DND-41 (cell line): ENCODE data around the gene BRMS1.

ENCODE experiments used
- ATAC-seq: fragments of 200-7000 bp; cut with Tn5 transposase; 3 replicates; pipeline ENCODE4 v1.9.1; 2021; ENCODE audit warnings: low read depth; ENCODE audit not compliant: insufficient read depth
- DNase-seq: peaks from one replicate; pipeline ENCODE4 v3.0.0-alpha.2; 2020
- H2AFZ ChIP-seq: 2 replicates; pipeline ENCODE4 v1.6.0; 2012; ENCODE audit warnings: low read depth, low read length
- H3K27ac ChIP-seq: 2 replicates; pipeline ENCODE4 v1.5.1; 2012; ENCODE audit warnings: low read length, inconsistent platforms
- H3K27me3 ChIP-seq: fragments of 200-600 bp; sonication (generic); 2 replicates; pipeline ENCODE4 v1.6.0; 2012; ENCODE audit warnings: low read length, mild to moderate bottlenecking, inconsistent platforms; ENCODE audit not compliant: insufficient read depth, poor library complexity
- H3K36me3 ChIP-seq: 2 replicates; pipeline ENCODE4 v1.5.1; 2012; ENCODE audit warnings: low read length, inconsistent platforms; ENCODE audit not compliant: insufficient read depth
- H3K4me1 ChIP-seq: 2 replicates; pipeline ENCODE4 v1.5.1; 2012; ENCODE audit warnings: mild to moderate bottlenecking, low read length; ENCODE audit not compliant: insufficient read depth
- H3K4me2 ChIP-seq: 2 replicates; pipeline ENCODE4 v1.6.0; 2012; ENCODE audit warnings: mild to moderate bottlenecking, moderate library complexity, low read length, inconsistent platforms; ENCODE audit not compliant: insufficient read depth
- H3K4me3 ChIP-seq, 2 experiments: fragments of 200-600 bp in 1 of 2; shearing (Covaris generic) in 1 of 2; 2 replicates each; pipeline ENCODE4 v1.5.1; 2012 to 2016; ENCODE audit warnings: inconsistent platforms in 2 of 2, low read length in 2 of 2, mild to moderate bottlenecking in 2 of 2, low read depth in 1 of 2, moderate library complexity in 1 of 2
- H3K79me2 ChIP-seq: 2 replicates; pipeline ENCODE4 v1.6.0; 2012; ENCODE audit warnings: low read length, inconsistent platforms; ENCODE audit not compliant: insufficient read depth
- H3K9ac ChIP-seq: 2 replicates; pipeline ENCODE4 v1.6.0; 2012; ENCODE audit warnings: low read depth, mild to moderate bottlenecking, inconsistent platforms, low read length, moderate library complexity
- H3K9me3 ChIP-seq: 2 replicates; pipeline ENCODE4 v1.5.1; 2012; ENCODE audit warnings: low read length, moderate library complexity, mild to moderate bottlenecking, inconsistent platforms; ENCODE audit not compliant: insufficient read depth, severe bottlenecking
- H4K20me1 ChIP-seq: 2 replicates; pipeline ENCODE4 v1.6.0; 2012; ENCODE audit warnings: low read length; ENCODE audit not compliant: insufficient read depth
- EZH2 ChIP-seq: IDR thresholded peaks from 3 replicates; pipeline ENCODE4 v1.6.1; 2012; ENCODE audit warnings: borderline replicate concordance, low read depth, mild to moderate bottlenecking, moderate library complexity, low read length, inconsistent platforms; ENCODE audit not compliant: severe bottlenecking
- TF ChIP-seq, protein P1 (sequence below): IDR thresholded peaks from 2 replicates; pipeline ENCODE4 v1.5.1; 2012; ENCODE audit warnings: borderline replicate concordance, low read length, moderate library complexity, mild to moderate bottlenecking; ENCODE audit not compliant: poor library complexity, severe bottlenecking; ENCODE audit errors: extremely low read depth

BRMS1 gene

DNA sequence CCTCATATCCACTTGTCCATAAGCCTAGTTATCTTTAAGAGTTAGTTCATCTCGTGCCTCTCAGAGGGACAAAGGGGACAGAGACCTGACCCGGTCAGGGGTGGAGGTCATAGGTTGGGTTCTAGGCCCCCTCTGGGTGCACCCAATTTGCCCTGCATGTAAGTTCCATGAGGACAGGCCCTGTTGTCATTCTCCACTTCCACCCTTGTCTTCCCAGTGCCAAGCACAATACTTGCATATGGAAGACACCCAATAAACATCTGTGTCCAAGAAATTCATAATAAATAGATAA lies 54.6 kb downstream of the BRMS1 start:
- no peaks in the 10 kb centered on the region for H3K9me3 ChIP-seq
- H3K4me2 ChIP-seq = peak overlapping the region; percentile 84
- no peaks in the 10 kb centered on the region for H3K36me3 ChIP-seq
- peak overlapping the region; percentile 53; the same call in 1 of the 2 replicates for H3K9ac ChIP-seq
- ATAC-seq (no peak), DNase-seq (no peak)
- H3K27me3 ChIP-seq = no peaks in the 10 kb centered on the region
- H3K4me1 ChIP-seq = peaks cover 33% of the 10 kb centered on the region
- H2AFZ ChIP-seq = 0 out of 2 replicates have a peak overlapping the region, but pooled peaks have one; percentile 15
- TF ChIP-seq EZH2 = no peak
- peaks cover 14% of the 10 kb centered on the region for H3K79me2 ChIP-seq
- H3K27ac ChIP-seq = no peak overlapping the region
- peak overlapping the region in 1 of 2 experiments; percentile 96; a peak in 3 of 4 replicates for H3K4me3 ChIP-seq
- peaks cover 8% of the 10 kb centered on the region; the same call in 1 of the 2 replicates for H4K20me1 ChIP-seq

DNA sequence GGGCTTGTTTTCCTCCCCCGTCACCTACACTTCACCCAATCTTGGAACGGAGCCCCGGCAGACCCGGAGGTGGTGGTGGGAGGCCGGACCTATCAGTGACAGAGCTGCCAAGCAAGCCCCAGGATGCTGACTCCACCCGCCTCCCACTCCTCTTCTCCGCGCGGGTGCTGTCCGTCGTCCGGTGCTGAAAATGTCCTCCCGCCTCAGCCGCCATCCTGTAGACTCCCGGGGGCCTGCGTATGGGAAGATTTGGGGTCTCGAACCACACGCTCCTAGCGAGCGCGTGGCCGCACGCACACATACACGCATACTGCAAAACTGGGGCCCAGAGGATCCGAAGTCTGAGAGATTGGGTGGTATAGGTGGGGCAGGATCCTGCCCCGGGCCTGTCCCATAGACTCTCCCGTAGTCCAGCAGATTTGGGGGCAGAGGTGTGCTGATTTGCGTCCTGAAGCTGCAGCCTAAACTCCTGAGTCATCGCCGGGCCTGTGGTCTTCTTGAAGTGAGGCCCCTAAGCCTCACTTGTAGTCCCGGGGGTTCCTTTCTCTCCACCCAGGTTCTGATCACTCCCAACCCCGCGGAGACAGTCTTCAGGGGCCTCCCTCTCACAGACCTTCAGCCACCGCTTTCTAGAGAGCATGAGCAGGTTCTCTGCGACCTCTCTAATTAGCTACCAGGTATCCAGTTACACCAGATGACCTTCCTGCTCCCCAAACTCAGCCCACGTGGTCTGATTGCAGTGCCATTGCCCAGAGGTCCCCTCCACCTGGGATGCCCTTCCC lies 55.2 kb downstream of the BRMS1 start:
- H3K4me1 ChIP-seq = peaks cover 33% of the 10 kb centered on the region
- H3K27me3 ChIP-seq = no peaks in the 10 kb centered on the region
- peak overlapping the region; percentile 70 for H2AFZ ChIP-seq
- H4K20me1 ChIP-seq = peaks cover 8% of the 10 kb centered on the region; the same call in 1 of the 2 replicates
- H3K4me2 ChIP-seq = peak overlapping the region; percentile 84
- peak overlapping the region; percentile 71 for H3K27ac ChIP-seq
- H3K9me3 ChIP-seq = no peaks in the 10 kb centered on the region
- TF ChIP-seq EZH2 = no peak
- TF ChIP-seq, protein P1, sequence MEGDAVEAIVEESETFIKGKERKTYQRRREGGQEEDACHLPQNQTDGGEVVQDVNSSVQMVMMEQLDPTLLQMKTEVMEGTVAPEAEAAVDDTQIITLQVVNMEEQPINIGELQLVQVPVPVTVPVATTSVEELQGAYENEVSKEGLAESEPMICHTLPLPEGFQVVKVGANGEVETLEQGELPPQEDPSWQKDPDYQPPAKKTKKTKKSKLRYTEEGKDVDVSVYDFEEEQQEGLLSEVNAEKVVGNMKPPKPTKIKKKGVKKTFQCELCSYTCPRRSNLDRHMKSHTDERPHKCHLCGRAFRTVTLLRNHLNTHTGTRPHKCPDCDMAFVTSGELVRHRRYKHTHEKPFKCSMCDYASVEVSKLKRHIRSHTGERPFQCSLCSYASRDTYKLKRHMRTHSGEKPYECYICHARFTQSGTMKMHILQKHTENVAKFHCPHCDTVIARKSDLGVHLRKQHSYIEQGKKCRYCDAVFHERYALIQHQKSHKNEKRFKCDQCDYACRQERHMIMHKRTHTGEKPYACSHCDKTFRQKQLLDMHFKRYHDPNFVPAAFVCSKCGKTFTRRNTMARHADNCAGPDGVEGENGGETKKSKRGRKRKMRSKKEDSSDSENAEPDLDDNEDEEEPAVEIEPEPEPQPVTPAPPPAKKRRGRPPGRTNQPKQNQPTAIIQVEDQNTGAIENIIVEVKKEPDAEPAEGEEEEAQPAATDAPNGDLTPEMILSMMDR = no peak
- H3K36me3 ChIP-seq = no peaks in the 10 kb centered on the region
- DNase-seq (peak; percentile 89), ATAC-seq (peak; percentile 66)
- peaks cover 14% of the 10 kb centered on the region for H3K79me2 ChIP-seq
- H3K4me3 ChIP-seq = peak overlapping the region; percentile 31 to 96; a peak in 3 of 4 replicates
- peak overlapping the region; percentile 53 for H3K9ac ChIP-seq

DNA sequence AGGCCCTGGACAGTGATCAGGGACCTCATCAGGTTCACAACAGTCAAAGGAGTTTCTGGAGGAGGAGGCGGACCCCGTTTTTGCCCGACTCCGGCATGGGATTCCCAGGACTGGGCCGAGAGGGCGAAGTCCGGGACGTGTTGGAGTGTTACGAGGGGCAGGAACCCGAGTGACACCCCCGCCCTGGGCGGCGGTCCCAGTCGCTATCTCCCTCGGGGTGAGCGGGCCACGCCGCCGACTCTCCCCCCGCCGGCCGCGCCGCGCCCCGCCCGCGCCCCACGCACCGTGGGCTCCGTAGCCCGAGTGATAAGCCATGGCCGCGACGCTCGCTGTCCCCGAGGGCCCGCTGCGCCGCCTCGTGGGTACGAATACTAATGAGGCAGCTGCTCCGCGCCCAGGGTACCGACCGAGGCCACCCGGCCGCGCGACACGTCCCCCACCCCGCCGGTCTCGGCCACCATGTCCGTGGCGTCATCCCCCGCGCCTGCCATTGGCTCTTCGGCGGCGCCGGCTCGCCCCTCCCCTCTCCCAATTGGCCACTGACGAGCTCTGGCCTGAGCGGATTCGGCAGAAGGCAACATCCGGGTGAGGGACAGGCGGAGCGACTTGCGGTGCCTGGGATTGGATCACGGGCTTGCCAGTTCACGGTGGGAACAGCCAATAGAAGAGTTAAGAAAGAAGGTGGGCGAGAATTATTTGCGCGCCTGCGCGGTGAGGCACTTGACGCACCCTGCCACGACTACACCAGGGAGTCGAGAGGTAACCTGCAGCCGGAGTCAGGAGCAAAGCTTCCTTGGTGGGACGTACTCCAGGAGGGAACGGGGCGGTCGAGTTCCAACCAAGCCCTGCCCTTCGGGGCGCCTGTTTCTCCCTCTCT lies 56.0 kb downstream of the BRMS1 start, which contains the start of gene YIF1A:
Gene YIF1A (minus strand): TSS at position 473 of the 877 bp plus-strand sequence. CDS start 158 bp downstream, at position 315.
- Histone ChIP-seq H3K36me3 (no peaks in the 10 kb centered on the region), H3K4me3 (peak within 1 kb of the TSS; percentile 87 to 96; a peak in 3 of 4 replicates), H3K27me3 (no peaks in the 10 kb centered on the region)

More for the DNA sequence above, 56.0 kb downstream of the BRMS1 start, which contains the start of gene YIF1A:
- Histone ChIP-seq H3K79me2 (peaks cover 14% of the 10 kb centered on the region), H3K27ac (peak within 1 kb of the TSS; percentile 73), H2AFZ (peak within 1 kb of the TSS; percentile 88), H4K20me1 (peaks cover 8% of the 10 kb centered on the region), H3K9me3 (no peaks in the 10 kb centered on the region), H3K9ac (peak within 1 kb of the TSS; percentile 78), H3K4me2 (peak within 1 kb of the TSS; percentile 84), H3K4me1 (peaks cover 33% of the 10 kb centered on the region)
- TF ChIP-seq, protein P1 = peak; percentile 34
- TF ChIP-seq EZH2 = no peak
- DNase-seq (peak; percentile 99), ATAC-seq (peak; percentile 95)
